HG03469 (cell line): ENCODE measurements around the gene FADD.

Experiments
- ATAC-seq: cut with Tn5 transposase; IDR thresholded peaks from one replicate; pipeline ENCODE4 v1.9.1; 2021; ENCODE audit warnings: mild to moderate bottlenecking, moderate library complexity, moderate number of reproducible peaks; ENCODE audit not compliant: unreplicated experiment

Gene FADD, protein sequence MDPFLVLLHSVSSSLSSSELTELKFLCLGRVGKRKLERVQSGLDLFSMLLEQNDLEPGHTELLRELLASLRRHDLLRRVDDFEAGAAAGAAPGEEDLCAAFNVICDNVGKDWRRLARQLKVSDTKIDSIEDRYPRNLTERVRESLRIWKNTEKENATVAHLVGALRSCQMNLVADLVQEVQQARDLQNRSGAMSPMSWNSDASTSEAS

DNA sequence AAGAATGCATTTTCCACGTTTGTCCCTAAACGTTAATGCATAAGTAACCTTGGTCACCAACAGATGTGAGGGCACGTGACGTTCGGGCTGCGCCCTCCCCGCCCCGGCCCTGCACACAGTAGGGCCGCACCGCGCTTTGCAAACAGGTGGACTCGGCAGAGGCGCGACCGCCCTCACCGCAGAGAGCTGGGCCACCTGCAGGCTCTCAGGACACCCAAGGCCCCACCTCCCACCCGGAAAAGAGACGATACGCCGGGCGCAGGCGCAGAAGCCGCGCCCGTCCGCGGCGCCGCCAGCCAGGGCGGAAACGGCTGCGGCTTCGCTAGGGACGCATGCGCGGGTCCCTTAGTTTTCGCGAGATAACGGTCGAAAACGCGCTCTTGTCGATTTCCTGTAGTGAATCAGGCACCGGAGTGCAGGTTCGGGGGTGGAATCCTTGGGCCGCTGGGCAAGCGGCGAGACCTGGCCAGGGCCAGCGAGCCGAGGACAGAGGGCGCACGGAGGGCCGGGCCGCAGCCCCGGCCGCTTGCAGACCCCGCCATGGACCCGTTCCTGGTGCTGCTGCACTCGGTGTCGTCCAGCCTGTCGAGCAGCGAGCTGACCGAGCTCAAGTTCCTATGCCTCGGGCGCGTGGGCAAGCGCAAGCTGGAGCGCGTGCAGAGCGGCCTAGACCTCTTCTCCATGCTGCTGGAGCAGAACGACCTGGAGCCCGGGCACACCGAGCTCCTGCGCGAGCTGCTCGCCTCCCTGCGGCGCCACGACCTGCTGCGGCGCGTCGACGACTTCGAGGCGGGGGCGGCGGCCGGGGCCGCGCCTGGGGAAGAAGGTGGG is at the start of gene FADD:
Gene FADD (plus strand): TSS at position 377 of the 831 bp plus-strand sequence. CDS start 164 bp downstream, at position 541.
- peak; percentile 48 for ATAC-seq

GRCh38 chr11:70155386-70155785 is 47.7 kb upstream of the FADD start:
- no peak for ATAC-seq

- no peak for ATAC-seq
These were observed 46.6 kb upstream of the FADD start for GRCh38 chr11:70156291-70157037.

DNA sequence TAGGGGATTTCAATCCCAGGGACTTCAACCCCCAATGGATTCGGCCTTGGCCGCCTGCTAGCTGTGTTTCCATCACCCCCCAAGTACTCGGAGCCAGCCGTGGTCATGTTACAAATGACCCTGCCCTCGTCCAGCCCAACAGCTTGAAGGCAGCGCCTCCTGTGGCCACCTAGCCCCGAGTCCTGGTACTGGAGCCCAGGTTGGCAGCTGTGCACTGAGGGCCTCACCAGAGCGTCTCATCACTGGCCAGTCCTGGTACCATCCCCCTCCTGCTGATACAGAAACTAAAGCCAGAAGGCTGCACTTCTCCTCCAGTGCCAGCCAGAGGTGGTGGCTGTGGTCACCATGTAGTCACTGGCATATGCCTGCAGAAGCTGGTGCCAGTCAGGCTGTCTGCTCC is 44.9 kb upstream of the FADD start:
- no peak for ATAC-seq

DNA sequence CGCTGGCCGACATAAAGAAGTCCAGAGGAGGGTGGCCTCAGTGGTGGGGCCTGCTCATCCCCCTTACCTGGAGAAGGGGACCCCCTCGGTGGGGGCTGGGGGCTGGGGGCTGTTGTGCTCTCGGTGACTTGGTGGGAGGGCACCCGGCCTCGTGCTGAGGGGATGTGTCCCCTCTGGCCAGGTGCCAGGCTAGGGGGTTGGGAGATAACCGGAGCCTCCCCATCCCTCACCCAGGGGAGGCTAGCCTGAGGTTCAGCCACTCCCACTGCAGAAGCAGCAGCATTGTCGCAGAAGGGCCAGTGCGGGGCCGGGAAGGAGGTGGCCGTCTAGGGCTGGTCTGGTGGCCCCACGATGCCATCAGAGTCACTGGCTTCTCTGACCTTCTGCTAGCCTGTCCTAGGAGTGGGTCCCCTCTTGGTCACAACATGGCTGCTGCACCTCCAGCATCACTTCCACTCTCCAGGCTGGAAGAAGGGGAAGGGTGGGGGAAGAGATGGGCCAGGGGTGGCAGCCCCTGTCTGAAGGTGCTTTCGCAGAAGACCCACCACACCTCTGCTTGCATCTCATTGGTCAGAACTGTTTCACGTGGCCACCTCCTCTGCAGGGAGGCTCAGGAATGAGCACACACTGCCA is 44.2 kb upstream of the FADD start:
- no peak for ATAC-seq

DNA sequence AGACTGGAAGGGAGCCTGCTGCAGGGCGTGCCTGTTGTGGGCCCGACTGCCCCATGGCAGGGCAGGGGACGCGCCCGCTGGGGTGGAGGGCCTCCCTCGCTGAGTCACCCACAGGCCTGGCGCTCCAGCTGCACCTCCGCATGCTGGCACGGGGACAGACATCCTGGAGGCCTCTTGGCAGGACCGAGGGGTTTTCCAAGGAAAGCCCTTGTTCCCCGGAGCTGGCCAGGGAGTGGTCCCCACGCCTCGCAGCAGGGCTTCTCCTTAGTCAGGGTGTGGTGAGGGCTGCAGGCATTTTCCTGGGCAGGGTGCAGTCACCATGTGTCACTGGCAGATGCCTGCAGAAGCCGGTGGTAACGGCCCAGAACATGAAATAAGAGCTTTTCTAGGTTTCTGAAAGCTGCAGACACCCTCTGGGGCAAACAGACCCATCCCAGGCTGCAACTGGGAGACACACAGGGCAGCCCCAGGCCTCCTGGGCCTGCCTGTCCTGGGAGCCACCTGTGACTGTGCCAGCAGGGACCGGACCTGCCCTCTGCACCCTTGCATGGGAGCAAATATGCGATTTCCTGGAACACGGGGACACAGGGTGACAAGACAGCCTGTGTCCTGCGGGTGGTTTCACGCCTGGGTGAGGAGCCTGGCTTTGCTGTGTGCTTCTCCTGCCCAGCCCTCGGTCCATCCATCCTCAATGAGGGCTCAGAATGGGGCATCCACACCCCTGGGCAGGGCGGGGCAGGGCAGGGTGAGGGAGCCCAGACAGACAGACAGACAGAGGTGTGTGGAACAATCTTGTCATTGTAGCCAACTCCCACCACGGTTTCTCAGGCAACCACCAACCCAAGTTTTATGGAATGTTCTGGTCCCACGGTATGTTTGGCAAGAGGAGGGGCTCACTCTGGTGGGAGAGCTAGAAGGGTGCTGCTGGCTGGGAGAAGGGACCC is 43.2 kb upstream of the FADD start:
- ATAC-seq = no peak

- ATAC-seq = no peak
These were observed 42.0 kb upstream of the FADD start for GRCh38 chr11:70161043-70161625.

GRCh38 chr11:70164705-70165104 is 38.4 kb upstream of the FADD start:
- ATAC-seq = no peak

DNA sequence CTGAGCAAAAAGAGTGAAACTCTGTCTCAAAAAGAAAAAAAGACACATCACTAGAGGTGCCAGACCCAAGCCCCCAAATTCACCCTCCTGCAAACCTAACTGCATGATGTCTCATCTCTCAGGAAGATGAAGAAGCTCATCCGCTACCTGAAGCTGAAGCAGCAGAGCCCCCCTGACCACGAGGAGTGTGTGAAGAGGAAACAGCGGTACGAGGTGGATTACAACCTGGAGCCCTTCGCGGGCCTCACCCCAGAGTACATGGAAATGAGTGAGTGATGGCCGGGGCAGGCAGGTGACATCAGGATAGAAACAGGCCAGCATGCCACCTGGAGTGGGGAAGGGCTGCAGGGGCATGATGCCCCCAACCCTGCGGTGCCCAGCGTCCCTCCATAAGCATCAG is 36.0 kb upstream of the FADD start:
- ATAC-seq = no peak

DNA sequence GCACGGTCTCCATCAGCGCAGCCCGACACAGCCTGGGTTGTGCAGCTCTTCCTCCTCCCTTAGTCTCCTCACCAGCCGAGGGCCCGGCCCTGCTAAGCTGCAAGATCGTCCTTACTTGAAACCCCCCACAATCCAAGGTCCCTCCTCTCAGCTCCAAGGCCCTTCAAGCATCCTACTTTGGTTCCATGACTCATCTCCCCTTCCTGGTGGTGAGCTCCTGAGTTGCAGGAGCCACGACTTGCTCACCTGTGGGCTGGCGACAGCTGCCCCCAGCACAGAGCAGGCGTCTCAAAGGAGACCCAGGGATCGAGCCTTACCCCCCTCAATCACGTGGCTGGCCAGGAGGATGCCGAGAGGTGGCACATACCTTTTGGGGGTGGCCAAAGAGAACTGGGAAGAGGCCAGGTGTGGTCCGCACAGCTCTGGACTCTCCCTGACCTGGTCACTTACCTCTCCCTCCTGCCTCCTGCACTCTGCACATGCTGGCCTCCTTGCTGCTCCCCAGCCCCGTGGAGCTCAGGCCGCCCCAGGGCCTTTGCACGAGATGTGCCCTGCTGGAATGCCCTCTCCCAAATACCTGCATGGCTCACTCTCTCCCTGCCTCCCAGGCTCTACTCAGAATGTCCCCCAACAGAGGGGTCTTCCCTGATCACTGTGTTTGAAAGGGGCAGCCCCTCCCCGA is 35.2 kb upstream of the FADD start:
- ATAC-seq = no peak

GRCh38 chr11:70168405-70168754 is 34.7 kb upstream of the FADD start:
- no peak for ATAC-seq

GRCh38 chr11:70169127-70169526 is 34.0 kb upstream of the FADD start:
- ATAC-seq = no peak

GRCh38 chr11:70169632-70170031 is 33.5 kb upstream of the FADD start:
- ATAC-seq = no peak

- ATAC-seq = no peak
These were observed 32.4 kb upstream of the FADD start for GRCh38 chr11:70170596-70171210.

DNA sequence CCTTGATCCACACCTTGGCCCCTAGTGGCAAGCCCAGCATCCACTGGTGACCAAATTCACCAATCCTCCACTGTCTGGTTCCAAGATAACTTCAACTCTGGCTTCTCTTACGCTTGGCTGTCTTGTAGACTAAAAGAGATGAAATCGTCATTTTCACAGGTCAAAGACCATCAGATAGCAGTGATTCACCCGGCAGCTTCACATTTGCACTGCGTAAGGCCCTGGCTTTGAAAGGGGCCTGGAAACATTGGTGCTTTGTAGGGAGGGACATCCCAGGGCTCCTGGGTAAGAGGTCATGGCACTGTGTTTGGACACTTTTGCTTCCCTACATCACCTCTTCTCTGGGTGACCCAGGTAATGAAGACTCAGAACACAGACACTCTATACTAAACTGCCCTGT is 30.1 kb upstream of the FADD start:
- no peak for ATAC-seq

DNA sequence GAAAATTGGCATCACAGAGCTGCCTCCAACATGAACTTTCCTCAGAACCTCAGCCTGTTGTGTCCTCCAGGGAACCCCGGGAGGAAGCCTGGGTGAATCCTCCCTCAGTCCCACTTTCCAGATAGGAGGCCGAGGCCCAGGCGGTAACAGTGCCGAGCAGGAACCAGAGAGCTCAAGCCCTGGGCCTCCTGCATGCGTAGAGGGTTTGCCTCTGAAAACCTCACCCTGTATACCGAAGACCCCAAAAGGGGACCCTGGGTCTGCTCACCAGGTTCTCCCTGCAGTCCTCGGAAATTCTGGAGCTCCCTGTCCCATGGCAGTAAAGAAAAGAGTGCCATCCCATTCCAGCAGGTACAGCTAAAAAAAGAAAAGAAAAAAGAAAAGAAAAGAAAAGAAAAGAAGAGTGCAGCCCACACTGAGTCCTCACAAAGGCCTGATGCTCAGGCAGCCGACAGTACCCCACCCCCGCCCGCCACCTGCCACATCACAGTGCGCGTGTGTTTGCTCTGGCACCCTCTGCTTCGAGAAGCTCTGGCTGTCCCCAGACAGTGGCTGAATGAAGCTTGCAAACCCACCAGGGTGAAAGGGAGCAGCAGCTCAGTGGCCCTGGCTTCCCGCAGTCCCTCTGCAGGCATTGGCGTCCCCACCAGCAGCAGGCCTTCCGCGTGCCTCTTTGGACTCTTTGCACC is 28.4 kb upstream of the FADD start:
- ATAC-seq = no peak

GRCh38 chr11:70175236-70175698 is 27.8 kb upstream of the FADD start:
- no peak for ATAC-seq
